Type B pancreatic cell (in vitro differentiated cells): Measurements from ENCODE around the gene NEK7. TPM values are rescaled to one million over a fixed set of nuclear protein-coding genes. Genes with fewer than 3 reads are reported as not detected.

Experiments used
- DNase-seq: peaks from one replicate; pipeline ENCODE4 v3.0.0; 2021; ENCODE audit warnings: mixed read lengths; ENCODE audit not compliant: unreplicated experiment; ENCODE audit errors: extremely low spot score
- H3K27ac Mint-ChIP-seq: 2 replicates; pipeline ENCODE4 v1.8.0; 2021; ENCODE audit warnings: mild to moderate bottlenecking, mixed read lengths
- H3K27me3 Mint-ChIP-seq: 2 replicates; pipeline ENCODE4 v1.8.0; 2021; ENCODE audit warnings: mixed read lengths
- H3K36me3 Mint-ChIP-seq: 2 replicates; pipeline ENCODE4 v1.8.0; 2021; ENCODE audit warnings: mixed read lengths
- H3K4me1 Mint-ChIP-seq: one replicate; pipeline ENCODE4 v1.8.0; 2021; ENCODE audit warnings: mixed read lengths; ENCODE audit not compliant: unreplicated experiment
- H3K4me3 Mint-ChIP-seq: 2 replicates; pipeline ENCODE4 v1.8.0; 2021; ENCODE audit warnings: mild to moderate bottlenecking, mixed read lengths
- H3K9me3 Mint-ChIP-seq: 2 replicates; pipeline ENCODE4 v1.8.0; 2021; ENCODE audit warnings: mixed read lengths
- total RNA-seq: library from RNA; stranded (reverse); gene quantifications from 2 replicates; pipeline ENCODE4 v1.2.1, GENCODE V29; 2021; ENCODE audit warnings: low replicate concordance
- TF ChIP-seq, protein P1 (sequence below): fragments of 200-600 bp; sonication (generic); conservative IDR thresholded peaks from 2 replicates; pipeline ENCODE4 v1.5.0; 2021; ENCODE audit warnings: antibody characterized with exemption, mild to moderate bottlenecking

NEK7 gene
- total RNA-seq, 1 donor from 2014 or later = 35.1 TPM

DNA sequence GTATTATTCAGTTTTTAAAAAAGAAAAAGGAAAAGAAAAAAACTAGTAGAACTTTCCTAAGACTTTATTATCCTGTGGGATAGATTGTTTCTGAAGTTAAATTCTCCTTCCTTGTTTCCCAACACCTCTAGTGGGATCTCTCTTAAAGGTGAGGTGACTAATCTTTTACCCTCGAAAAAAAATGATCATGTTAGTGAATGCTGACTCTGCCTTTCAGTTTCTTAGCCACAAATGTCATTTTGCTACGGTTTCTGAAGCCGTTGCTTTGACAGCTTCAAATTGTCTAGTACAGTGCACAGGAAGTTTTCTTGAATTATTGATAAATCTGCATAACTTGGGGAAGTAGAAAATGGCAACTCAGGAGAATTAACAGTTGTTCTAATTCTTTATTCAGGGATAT lies 13.0 kb upstream of the NEK7 start:
- Mint-ChIP-seq H3K36me3 (no peaks in the 10 kb centered on the region), H3K27me3 (peaks cover 5% of the 10 kb centered on the region), H3K4me1 (no peaks in the 10 kb centered on the region)

DNA sequence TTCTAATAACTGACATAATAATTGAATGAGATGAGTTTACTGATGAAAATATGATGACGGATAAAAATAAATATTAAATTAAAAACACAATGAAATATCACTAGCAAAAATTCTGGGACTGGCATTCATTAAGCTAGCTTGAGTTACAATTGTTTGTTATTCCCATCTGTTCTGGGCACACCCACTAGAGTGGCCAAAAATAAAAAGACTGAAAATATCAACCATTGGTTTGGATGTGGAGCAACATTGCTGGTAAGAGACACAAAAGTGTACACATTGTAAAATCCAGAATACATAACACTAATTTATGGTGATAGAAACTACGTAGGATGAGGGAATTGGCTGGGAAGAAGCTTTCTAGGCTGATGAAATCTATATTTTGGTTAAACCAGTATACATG lies 9.6 kb upstream of the NEK7 start:
- Mint-ChIP-seq H3K9me3 (no peaks in the 10 kb centered on the region), H3K27ac (no peak overlapping the region), H3K36me3 (no peaks in the 10 kb centered on the region), H3K4me3 (no peak overlapping the region), H3K27me3 (no peaks in the 10 kb centered on the region), H3K4me1 (no peaks in the 10 kb centered on the region)
- no peak for DNase-seq
- TF ChIP-seq, protein P1, sequence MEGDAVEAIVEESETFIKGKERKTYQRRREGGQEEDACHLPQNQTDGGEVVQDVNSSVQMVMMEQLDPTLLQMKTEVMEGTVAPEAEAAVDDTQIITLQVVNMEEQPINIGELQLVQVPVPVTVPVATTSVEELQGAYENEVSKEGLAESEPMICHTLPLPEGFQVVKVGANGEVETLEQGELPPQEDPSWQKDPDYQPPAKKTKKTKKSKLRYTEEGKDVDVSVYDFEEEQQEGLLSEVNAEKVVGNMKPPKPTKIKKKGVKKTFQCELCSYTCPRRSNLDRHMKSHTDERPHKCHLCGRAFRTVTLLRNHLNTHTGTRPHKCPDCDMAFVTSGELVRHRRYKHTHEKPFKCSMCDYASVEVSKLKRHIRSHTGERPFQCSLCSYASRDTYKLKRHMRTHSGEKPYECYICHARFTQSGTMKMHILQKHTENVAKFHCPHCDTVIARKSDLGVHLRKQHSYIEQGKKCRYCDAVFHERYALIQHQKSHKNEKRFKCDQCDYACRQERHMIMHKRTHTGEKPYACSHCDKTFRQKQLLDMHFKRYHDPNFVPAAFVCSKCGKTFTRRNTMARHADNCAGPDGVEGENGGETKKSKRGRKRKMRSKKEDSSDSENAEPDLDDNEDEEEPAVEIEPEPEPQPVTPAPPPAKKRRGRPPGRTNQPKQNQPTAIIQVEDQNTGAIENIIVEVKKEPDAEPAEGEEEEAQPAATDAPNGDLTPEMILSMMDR = no peak

More for the DNA sequence above, 13.0 kb upstream of the NEK7 start:
- DNase-seq = no peak
- TF ChIP-seq, protein P1 = no peak
- Mint-ChIP-seq H3K4me3 (no peak overlapping the region), H3K9me3 (peaks cover 2% of the 10 kb centered on the region), H3K27ac (no peak overlapping the region)

DNA sequence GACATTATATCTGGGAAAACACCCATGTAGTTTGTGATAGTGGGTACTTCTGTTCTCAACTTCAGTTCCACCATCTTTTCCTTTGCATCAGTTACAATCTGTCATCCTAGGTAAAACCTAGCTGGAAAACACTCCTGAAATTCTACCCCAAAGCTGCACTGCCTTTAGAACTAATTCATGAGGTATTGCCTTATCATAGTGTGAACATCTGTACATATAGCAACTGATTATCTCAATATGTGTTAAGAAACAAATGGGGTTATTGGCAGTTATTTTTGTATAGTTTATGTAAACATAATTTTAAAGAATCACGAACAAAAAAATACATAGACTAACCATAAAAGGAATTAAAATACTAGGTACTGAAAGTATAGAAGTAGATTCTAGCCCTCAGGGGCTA lies 6.4 kb upstream of the NEK7 start:
- DNase-seq = no peak
- H3K4me3 Mint-ChIP-seq = no peak overlapping the region
- no peak overlapping the region for H3K27ac Mint-ChIP-seq
- no peaks in the 10 kb centered on the region for H3K27me3 Mint-ChIP-seq
- H3K36me3 Mint-ChIP-seq = no peaks in the 10 kb centered on the region
- no peaks in the 10 kb centered on the region for H3K9me3 Mint-ChIP-seq
- no peaks in the 10 kb centered on the region for H3K4me1 Mint-ChIP-seq
- TF ChIP-seq, protein P1 = no peak

DNA sequence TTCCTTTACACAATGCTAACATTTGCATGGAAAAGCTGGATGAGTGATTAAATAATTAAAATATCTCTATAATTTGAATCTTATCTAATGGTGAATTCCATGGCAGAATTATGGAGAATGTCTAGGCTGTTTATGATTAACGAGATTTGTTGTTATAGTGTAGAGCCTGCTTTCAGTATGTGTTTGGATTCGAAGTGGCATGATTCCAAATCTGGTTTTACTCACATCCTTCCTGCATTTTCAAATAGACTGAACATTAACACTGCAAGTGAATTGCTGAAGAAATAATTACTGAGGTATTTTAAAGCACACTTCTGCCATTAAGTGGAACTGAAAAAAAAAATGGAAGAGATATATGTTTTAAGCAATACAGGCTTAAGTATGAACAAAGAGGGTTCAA lies 5.1 kb upstream of the NEK7 start:
- Mint-ChIP-seq H3K9me3 (no peaks in the 10 kb centered on the region), H3K36me3 (no peaks in the 10 kb centered on the region), H3K27me3 (no peaks in the 10 kb centered on the region), H3K4me3 (no peak overlapping the region), H3K4me1 (no peaks in the 10 kb centered on the region), H3K27ac (no peak overlapping the region)
- DNase-seq = no peak
- TF ChIP-seq, protein P1 = no peak

DNA sequence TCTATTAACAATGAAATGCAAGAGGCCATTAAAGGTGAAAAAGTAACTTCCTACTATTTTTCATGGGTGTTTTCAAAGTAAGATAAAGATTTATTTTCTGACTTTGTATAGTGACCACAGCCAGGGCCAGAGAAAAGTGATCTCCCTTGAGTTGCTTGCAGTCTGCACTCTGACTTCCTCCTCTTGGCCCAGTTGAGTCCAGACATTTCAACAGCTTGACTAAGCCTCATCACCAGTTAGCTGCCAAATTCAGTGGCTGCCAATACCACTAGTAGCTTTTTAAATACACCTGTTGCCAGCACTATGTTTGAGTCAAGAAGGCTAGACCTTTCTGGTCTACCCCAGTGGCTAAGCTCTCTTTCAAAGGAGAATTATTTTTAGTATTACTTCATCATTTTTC lies 3.7 kb upstream of the NEK7 start:
- Mint-ChIP-seq H3K36me3 (no peaks in the 10 kb centered on the region), H3K4me3 (no peak overlapping the region), H3K27me3 (no peaks in the 10 kb centered on the region), H3K9me3 (no peaks in the 10 kb centered on the region), H3K4me1 (peaks cover 5% of the 10 kb centered on the region), H3K27ac (no peak overlapping the region)
- DNase-seq = no peak
- TF ChIP-seq, protein P1 = no peak

DNA sequence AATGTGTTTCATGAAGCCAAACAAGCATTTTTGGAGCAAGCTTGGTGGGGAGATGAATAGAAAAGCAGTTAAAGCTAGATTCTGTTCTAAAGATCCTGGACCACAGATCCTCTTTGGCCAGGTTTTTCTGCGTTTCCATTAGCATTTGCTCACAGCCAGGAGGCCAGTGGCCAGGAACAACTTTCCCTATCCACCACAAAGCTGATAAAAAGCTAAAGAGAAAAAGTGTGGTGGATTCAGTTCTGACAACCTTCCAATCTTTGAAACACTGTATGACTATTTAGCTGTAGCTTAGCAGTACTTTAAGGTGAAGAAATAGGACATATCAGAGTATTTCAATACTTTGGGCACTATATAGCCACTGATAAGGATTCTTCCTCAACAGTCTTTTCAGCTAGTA lies 3.0 kb upstream of the NEK7 start:
- Mint-ChIP-seq H3K27me3 (no peaks in the 10 kb centered on the region), H3K9me3 (no peaks in the 10 kb centered on the region), H3K27ac (no peak overlapping the region), H3K4me1 (peaks cover 5% of the 10 kb centered on the region), H3K4me3 (no peak overlapping the region), H3K36me3 (no peaks in the 10 kb centered on the region)
- TF ChIP-seq, protein P1 = no peak
- DNase-seq = no peak
